Prostate gland (tissue), 2 donors: ENCODE results near the gene MGAT1.

ENCODE experiments used
- CTCF ChIP-seq, 4 experiments: fragments of 200-600 bp in 2 of 4; fragments of 450-650 bp in 2 of 4; sonication (generic) in 2 of 4; IDR thresholded peaks; 1 replicate in 3 of 4; 2 replicates in 1 of 4; pipeline ENCODE4 v1.5.1; 2016 to 2019; ENCODE audit warnings: antibody characterized with exemption in 4 of 4, mild to moderate bottlenecking in 2 of 4, moderate library complexity in 2 of 4
- POLR2A ChIP-seq: fragments of 450-650 bp; IDR thresholded peaks from one replicate; pipeline ENCODE4 v1.6.1; 2016; ENCODE audit warnings: antibody characterized with exemption, mild to moderate bottlenecking
- POLR2AphosphoS5 ChIP-seq: sonication (generic); formaldehyde crosslinking; IDR thresholded peaks from one replicate; pipeline ENCODE4 v1.6.1; 2017; ENCODE audit warnings: antibody characterized with exemption

GRCh38 chr5:180829726-180830125, 27.1 kb upstream of the MGAT1 start:
- TF ChIP-seq POLR2A (no peak), POLR2AphosphoS5 (no peak), CTCF (IDR thresholded peaks at IDR 0.05) (no peak)
